HG03060 (cell line): Measurements from ENCODE around the gene OR4C15.

Experiments used
- ATAC-seq: cut with Tn5 transposase; IDR thresholded peaks from one replicate; pipeline ENCODE4 v1.9.1; 2021; ENCODE audit warnings: low read depth, moderate number of reproducible peaks; ENCODE audit not compliant: unreplicated experiment

OR4C15 gene

DNA sequence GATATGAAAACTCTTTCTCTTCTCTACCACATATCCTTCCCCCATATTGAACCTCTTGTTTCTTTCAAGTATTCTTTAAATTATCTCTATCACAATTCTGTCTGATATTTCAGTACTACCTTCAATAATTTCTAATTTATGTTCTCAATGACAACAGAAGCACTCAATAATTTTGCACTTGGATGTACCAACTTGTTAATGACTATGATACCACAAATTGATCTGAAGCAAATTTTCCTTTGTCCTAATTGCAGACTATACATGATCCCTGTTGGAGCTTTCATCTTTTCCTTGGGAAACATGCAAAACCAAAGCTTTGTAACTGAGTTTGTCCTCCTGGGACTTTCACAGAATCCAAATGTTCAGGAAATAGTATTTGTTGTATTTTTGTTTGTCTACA lies at the start of gene OR4C15:
OR4C15 (plus strand) TSS at position 301 of the 400 bp plus-strand sequence; CDS start at position 301, 0 bp downstream.
- no peak for ATAC-seq

DNA sequence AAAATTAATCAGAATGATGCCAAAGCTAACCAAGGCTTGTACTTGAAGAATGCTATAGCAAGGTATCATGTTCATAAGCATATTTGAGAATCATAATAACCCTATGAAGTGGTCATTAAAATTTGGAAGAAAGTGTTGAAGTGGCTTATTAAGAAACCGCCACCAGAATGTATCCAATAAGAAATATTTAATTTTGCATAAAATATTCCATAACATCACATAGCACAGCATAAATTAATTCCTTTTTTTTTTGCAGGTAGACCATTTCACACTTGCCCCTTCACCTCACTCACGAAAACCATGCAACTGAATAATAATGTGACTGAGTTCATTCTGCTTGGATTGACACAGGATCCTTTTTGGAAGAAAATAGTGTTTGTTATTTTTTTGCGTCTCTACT lies 17.6 kb downstream of the OR4C15 start, which contains the start of gene OR4C16:
OR4C16 (plus strand) TSS at position 301 of the 400 bp plus-strand sequence; CDS start at position 301, 0 bp downstream.
- no peak for ATAC-seq

DNA sequence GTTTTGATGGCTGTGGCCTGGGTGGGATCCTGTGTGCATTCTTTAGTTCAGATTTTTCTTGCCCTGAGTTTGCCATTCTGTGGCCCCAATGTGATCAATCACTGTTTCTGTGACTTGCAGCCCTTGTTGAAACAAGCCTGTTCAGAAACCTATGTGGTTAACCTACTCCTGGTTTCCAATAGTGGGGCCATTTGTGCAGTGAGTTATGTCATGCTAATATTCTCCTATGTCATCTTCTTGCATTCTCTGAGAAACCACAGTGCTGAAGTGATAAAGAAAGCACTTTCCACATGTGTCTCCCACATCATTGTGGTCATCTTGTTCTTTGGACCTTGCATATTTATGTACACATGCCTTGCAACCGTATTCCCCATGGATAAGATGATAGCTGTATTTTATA lies 18.3 kb downstream of the OR4C15 start:
- peak; percentile 67 for ATAC-seq
